Epithelial cell of esophagus (primary cell): ENCODE measurements around the gene AP3M1.
A peak's percentile ranks its signal among the peaks of the same experiment; 100 is the strongest.

ENCODE experiments used
- DNase-seq: peaks from one replicate; pipeline ENCODE4 v3.0.0; 2010; ENCODE audit warnings: low read depth
- H3K4me3 ChIP-seq: 2 replicates; pipeline ENCODE4 v1.5.1; 2011; ENCODE audit warnings: mild to moderate bottlenecking, low read length, control low read depth
- TF ChIP-seq, protein P1 (sequence below): IDR thresholded peaks from 2 replicates; pipeline ENCODE4 v1.5.1; 2011; ENCODE audit warnings: low read depth, mild to moderate bottlenecking, low read length, control low read depth, inconsistent platforms; ENCODE audit not compliant: insufficient read depth; ENCODE audit errors: missing control alignments

The AP3M1 gene

GRCh38 chr10:74187237-74187636 is 36.6 kb upstream of the AP3M1 start:
- no peak overlapping the region for H3K4me3 ChIP-seq
- DNase-seq: no peak
- TF ChIP-seq, protein P1, sequence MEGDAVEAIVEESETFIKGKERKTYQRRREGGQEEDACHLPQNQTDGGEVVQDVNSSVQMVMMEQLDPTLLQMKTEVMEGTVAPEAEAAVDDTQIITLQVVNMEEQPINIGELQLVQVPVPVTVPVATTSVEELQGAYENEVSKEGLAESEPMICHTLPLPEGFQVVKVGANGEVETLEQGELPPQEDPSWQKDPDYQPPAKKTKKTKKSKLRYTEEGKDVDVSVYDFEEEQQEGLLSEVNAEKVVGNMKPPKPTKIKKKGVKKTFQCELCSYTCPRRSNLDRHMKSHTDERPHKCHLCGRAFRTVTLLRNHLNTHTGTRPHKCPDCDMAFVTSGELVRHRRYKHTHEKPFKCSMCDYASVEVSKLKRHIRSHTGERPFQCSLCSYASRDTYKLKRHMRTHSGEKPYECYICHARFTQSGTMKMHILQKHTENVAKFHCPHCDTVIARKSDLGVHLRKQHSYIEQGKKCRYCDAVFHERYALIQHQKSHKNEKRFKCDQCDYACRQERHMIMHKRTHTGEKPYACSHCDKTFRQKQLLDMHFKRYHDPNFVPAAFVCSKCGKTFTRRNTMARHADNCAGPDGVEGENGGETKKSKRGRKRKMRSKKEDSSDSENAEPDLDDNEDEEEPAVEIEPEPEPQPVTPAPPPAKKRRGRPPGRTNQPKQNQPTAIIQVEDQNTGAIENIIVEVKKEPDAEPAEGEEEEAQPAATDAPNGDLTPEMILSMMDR: no peak

DNA sequence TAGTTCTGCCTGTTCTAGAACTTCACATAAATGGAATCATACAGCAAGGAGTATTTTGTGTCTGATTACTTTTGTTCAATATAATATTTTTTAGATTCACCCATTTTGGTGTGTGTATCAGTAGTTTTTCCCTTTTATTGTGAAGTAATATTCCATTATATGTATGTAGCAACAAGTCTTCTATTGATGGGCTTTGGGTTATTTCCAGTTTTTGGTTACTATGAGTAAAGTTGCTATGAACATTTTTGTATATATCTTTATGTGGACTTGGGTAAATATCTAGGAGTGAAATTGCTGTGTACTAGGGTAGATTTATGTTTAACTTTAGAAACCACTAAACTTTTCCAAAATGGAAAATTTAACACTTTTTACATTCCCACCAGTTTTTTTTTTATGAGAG is 36.0 kb upstream of the AP3M1 start:
- H3K4me3 ChIP-seq: no peak overlapping the region
- no peak for DNase-seq
- TF ChIP-seq, protein P1: no peak

GRCh38 chr10:74179111-74179710 is 28.6 kb upstream of the AP3M1 start:
- DNase-seq: peak; percentile 39
- TF ChIP-seq, protein P1: no peak
- H3K4me3 ChIP-seq: no peak overlapping the region

DNA sequence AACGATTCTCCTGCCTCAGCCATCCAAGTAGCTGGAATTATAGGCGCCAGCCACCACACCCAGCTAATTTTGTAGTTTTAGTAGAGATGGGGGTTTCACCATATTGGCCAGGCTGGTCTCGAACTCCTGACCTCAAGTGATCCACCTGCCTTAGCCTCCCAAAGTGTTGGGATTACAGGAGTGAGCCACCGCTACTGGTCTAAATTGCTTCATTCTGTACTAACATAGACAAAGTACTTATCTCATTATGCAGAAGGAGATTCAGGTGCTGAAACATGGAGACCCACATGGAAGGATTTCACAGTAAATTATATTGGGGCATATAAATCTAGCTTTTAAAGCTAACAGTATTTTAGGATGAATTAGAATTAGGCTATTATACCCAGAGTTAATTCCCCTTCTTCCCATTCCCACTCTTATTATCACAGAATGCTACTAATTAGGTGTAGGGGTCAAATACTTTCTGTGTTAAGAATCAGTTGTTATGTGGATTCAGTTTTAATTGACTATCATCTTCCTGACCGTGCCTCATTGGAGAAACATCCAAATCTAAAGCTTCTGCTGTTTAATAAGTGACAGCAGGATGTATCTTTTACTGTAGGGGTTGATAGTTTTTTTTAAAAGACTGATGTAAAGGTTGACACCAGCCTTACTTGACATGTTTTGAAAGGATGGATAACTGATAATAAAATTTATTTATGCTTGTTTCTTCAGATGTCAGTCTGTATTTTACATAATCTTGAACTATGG is 27.6 kb upstream of the AP3M1 start:
- peak overlapping the region; percentile 17 for H3K4me3 ChIP-seq
- TF ChIP-seq, protein P1: no peak
- DNase-seq: no peak

DNA sequence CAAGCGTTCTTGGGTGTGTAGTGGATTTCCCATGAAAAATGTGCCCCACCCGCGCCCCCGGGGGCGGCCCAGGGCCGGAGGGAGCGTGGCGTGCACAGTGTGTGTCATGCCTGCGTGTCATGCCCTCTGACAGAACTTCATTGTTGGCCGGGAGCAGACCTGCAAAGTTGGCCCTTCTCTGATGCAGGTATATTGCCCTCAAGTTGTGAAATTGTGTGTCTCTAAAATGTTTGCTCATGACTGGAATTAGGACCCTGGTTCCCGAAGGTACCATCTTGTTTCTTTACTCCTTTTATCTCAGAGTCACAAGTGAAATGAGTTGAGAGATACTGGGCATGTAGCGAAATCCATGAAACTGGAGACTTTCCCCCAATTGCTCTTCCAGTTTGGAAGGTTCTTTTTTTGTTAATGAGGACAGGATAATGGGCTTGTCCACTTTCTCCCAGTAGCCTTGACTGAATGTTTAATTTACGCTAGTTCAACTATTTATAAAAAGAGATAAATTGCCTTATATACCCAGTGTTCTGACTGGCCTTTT is 26.6 kb upstream of the AP3M1 start:
- peak overlapping the region; percentile 98 for H3K4me3 ChIP-seq
- peak; percentile 62 for DNase-seq

GRCh38 chr10:74176380-74177139 is 25.9 kb upstream of the AP3M1 start:
- TF ChIP-seq, protein P1: no peak
- peak; percentile 98 for DNase-seq
- H3K4me3 ChIP-seq: peak overlapping the region; percentile 98

More for the DNA sequence above, 26.6 kb upstream of the AP3M1 start:
- TF ChIP-seq, protein P1: no peak
